Measurements from ENCODE around the gene GREB1L. TPM values are rescaled to one million over a fixed set of nuclear protein-coding genes. Genes with fewer than 3 reads are reported as not detected.

GREB1L gene
- polyA plus RNA-seq, 1 of the 3 experiments (the other 2 are of a cell fraction), result under 0.01 TPM

GRCh38 chr18:21261352-21261751, 19.3 kb downstream of the GREB1L start:
- no peak overlapping the region for H3K4me2 ChIP-seq
- WGBS (ENCODE audit: low lambda C conversion rate), result 9% methylated on average over 1 of the region's 1 CpG
- no peaks in the 10 kb centered on the region for H3K36me3 ChIP-seq (replicated peaks in 1 of 2; ENCODE audit: control insufficient read depth in 1 of 2, insufficient read depth in 2 of 2, low read length in 1 of 2)
- no peak for DNase-seq
- no peaks in the 10 kb centered on the region for H3K9me3 ChIP-seq
- H3K27ac ChIP-seq (ENCODE audit: low read depth in 2 of 2, low read length in 1 of 2), result no peak overlapping the region
- ChIA-PET POLR2A (no interaction called here), CTCF (no interaction called here)
- H3K27me3 ChIP-seq (ENCODE audit: insufficient read depth), result peaks cover 6% of the 10 kb centered on the region; the same call in 1 of the 2 replicates
- no peak overlapping the region for H2AFZ ChIP-seq (ENCODE audit: low read depth)
- no peak for TF ChIP-seq CTCF (IDR thresholded peaks at IDR 0.05)
- TF ChIP-seq NFIC (IDR thresholded peaks at IDR 0.05; ENCODE audit: borderline replicate concordance), result no peak
- no peak for TF ChIP-seq FOXJ3 (CRISPR knock-in tag; IDR thresholded peaks at IDR 0.05)
- TF ChIP-seq EP300 (IDR thresholded peaks at IDR 0.05; ENCODE audit: borderline replicate concordance in 1 of 2, low read depth in 1 of 2, low read length in 1 of 2), result no peak
- no peak overlapping the region for H3K9ac ChIP-seq
- no peaks in the 10 kb centered on the region for H3K9me2 ChIP-seq
- no peaks in the 10 kb centered on the region for H3K79me2 ChIP-seq (ENCODE audit: insufficient read depth)
- H4K20me1 ChIP-seq (ENCODE audit: insufficient read depth), result no peaks in the 10 kb centered on the region
- no peak overlapping the region for H3K4me3 ChIP-seq (ENCODE audit: low read depth in 2 of 2, low read length in 1 of 2)
- H3K4me1 ChIP-seq (ENCODE audit: control insufficient read depth in 1 of 2, insufficient read depth in 2 of 2, low read depth in 1 of 2, low read length in 1 of 2), result no peaks in the 10 kb centered on the region
- no peaks in the 10 kb centered on the region for H3F3A ChIP-seq (replicated peaks; ENCODE audit: insufficient read depth)

DNA sequence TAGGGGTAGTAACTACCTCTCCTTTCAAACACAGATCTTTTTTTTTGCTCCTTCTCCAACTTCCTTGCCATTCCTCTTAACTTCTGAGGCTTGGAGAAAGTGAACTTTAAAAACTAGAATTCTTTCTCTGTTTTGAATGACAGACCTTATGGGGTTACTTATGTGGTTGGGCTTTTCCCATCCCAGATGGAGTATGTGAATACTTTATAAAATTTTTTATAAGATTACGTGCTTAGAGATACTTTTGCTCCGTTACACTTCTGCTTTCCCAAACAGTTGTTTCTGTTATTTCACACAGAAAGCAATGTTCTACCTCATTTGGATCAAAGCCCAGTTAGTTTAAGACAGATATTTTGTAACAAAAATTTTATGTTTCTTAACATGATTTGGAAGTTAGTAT, 20.2 kb downstream of the GREB1L start:
- WGBS (ENCODE audit: low lambda C conversion rate), result 11% methylated on average over 2 of the region's 2 CpGs
- CTCF ChIA-PET, result no interaction called here
- H3K9me2 ChIP-seq, result no peaks in the 10 kb centered on the region
- TF ChIP-seq CHD2 (IDR thresholded peaks at IDR 0.05; ENCODE audit: low read length, partially characterized antibody), result no peak
- TF ChIP-seq POLR2AphosphoS5 (IDR thresholded peaks at IDR 0.05; ENCODE audit: low read depth, low read length), result no peak
- TF ChIP-seq SIN3A (IDR thresholded peaks at IDR 0.05; ENCODE audit: borderline replicate concordance, low read depth, low read length), result no peak
- TF ChIP-seq YY1 (IDR thresholded peaks at IDR 0.05; ENCODE audit: low read depth), result no peak
- no peak for TF ChIP-seq EZH2phosphoT487 (IDR thresholded peaks at IDR 0.05; ENCODE audit: borderline replicate concordance, low read depth)
- TF ChIP-seq ZBTB33 (IDR thresholded peaks at IDR 0.05; ENCODE audit: borderline replicate concordance, low read depth), result no peak
- TF ChIP-seq TAF1 (IDR thresholded peaks at IDR 0.05; ENCODE audit: borderline replicate concordance, low read depth, low read length), result no peak
- TF ChIP-seq ELF1 (IDR thresholded peaks at IDR 0.05), result no peak
- no peak for TF ChIP-seq REST (IDR thresholded peaks at IDR 0.05; ENCODE audit: low read depth, low read length)
- TF ChIP-seq MXI1 (IDR thresholded peaks at IDR 0.05; ENCODE audit: low read depth, low read length), result no peak
- no peak for TF ChIP-seq USF1 (IDR thresholded peaks at IDR 0.05; ENCODE audit: borderline replicate concordance, low read depth)
- no peak for TF ChIP-seq FOXJ3 (CRISPR knock-in tag; IDR thresholded peaks at IDR 0.05)
- TF ChIP-seq RCOR1 (IDR thresholded peaks at IDR 0.05; ENCODE audit: low read length), result no peak
- no peak for TF ChIP-seq PBX3 (IDR thresholded peaks at IDR 0.05)
- TF ChIP-seq FOSL2 (IDR thresholded peaks at IDR 0.05; ENCODE audit: borderline replicate concordance, low read depth), result no peak
- TF ChIP-seq TCF12 (IDR thresholded peaks at IDR 0.05), result no peak
- no peak for TF ChIP-seq RXRA (IDR thresholded peaks at IDR 0.05; ENCODE audit: borderline replicate concordance, low read depth)

More for the DNA sequence above, 20.2 kb downstream of the GREB1L start:
- Histone ChIP-seq H3F3A (replicated peaks; ENCODE audit: insufficient read depth) (no peaks in the 10 kb centered on the region), H3K4me1 (ENCODE audit: control insufficient read depth in 1 of 2, insufficient read depth in 2 of 2, low read depth in 1 of 2, low read length in 1 of 2) (no peaks in the 10 kb centered on the region), H3K9me3 (no peaks in the 10 kb centered on the region), H3K4me3 (ENCODE audit: low read depth in 2 of 2, low read length in 1 of 2) (no peak overlapping the region), H3K9ac (no peak overlapping the region), H3K79me2 (ENCODE audit: insufficient read depth) (no peaks in the 10 kb centered on the region), H3K36me3 (replicated peaks in 1 of 2; ENCODE audit: control insufficient read depth in 1 of 2, insufficient read depth in 2 of 2, low read length in 1 of 2) (no peaks in the 10 kb centered on the region), H2AFZ (ENCODE audit: low read depth) (no peak overlapping the region), H3K27me3 (ENCODE audit: insufficient read depth) (peaks cover 6% of the 10 kb centered on the region; the same call in 1 of the 2 replicates), H3K27ac (ENCODE audit: low read depth in 2 of 2, low read length in 1 of 2) (no peak overlapping the region), H4K20me1 (ENCODE audit: insufficient read depth) (no peaks in the 10 kb centered on the region), H3K4me2 (no peak overlapping the region)
- DNase-seq, result no peak
- POLR2A ChIA-PET, result no interaction called here

Measured in SK-N-SH (cell line).